Endodermal cell (in vitro differentiated cells): ENCODE data around the gene DNAH5. TPM values are rescaled to one million over a fixed set of nuclear protein-coding genes. Genes with fewer than 3 reads are reported as not detected.

ENCODE experiments used
- DNase-seq: peaks from one replicate; pipeline ENCODE4 v3.0.0-alpha.2; 2017
- H3K27ac ChIP-seq: 2 replicates; pipeline ENCODE4 v1.5.1; 2013; ENCODE audit warnings: mild to moderate bottlenecking, low read depth, low read length, moderate library complexity
- H3K27me3 ChIP-seq: 2 replicates; pipeline ENCODE4 v1.6.1; 2013; ENCODE audit warnings: mild to moderate bottlenecking, low read length, moderate library complexity; ENCODE audit not compliant: insufficient read depth, control insufficient read depth, poor library complexity, severe bottlenecking
- H3K36me3 ChIP-seq: 2 replicates; pipeline ENCODE4 v1.7.0; 2013; ENCODE audit warnings: mild to moderate bottlenecking, low read length, moderate library complexity; ENCODE audit not compliant: control insufficient read depth, insufficient read depth
- H3K4me1 ChIP-seq: one replicate; pipeline ENCODE4 v1.7.0; 2013; ENCODE audit warnings: low read length; ENCODE audit not compliant: control insufficient read depth, insufficient read depth
- H3K4me3 ChIP-seq: 2 replicates; pipeline ENCODE4 v1.5.1; 2013; ENCODE audit warnings: mild to moderate bottlenecking, low read length, moderate library complexity
- H3K9ac ChIP-seq: 2 replicates; pipeline ENCODE4 v1.6.1; 2013; ENCODE audit warnings: mild to moderate bottlenecking, low read length, moderate library complexity; ENCODE audit not compliant: poor library complexity, severe bottlenecking; ENCODE audit errors: extremely low read depth
- H3K9me3 ChIP-seq: 2 replicates; pipeline ENCODE4 v1.6.1; 2013; ENCODE audit warnings: mild to moderate bottlenecking, low read length, moderate library complexity; ENCODE audit not compliant: control insufficient read depth
- H3K27ac Mint-ChIP-seq: 2 replicates; pipeline ENCODE4 v1.8.0; 2020; ENCODE audit warnings: mixed read lengths
- H3K27me3 Mint-ChIP-seq: 2 replicates; pipeline ENCODE4 v1.8.0; 2021; ENCODE audit warnings: mild to moderate bottlenecking, mixed read lengths; ENCODE audit not compliant: insufficient read depth
- H3K36me3 Mint-ChIP-seq: 2 replicates; pipeline ENCODE4 v1.8.0; 2020; ENCODE audit warnings: low read depth, mixed read lengths
- H3K4me1 Mint-ChIP-seq: 2 replicates; pipeline ENCODE4 v1.8.0; 2020; ENCODE audit warnings: mixed read lengths
- H3K4me3 Mint-ChIP-seq: 2 replicates; pipeline ENCODE4 v1.8.0; 2020; ENCODE audit warnings: mild to moderate bottlenecking, moderate library complexity, mixed read lengths
- H3K9me3 Mint-ChIP-seq: 2 replicates; pipeline ENCODE4 v1.8.0; 2020; ENCODE audit warnings: mild to moderate bottlenecking, mixed read lengths
- CTCF ChIP-seq: fragments of 200-600 bp; sonication (generic); conservative IDR thresholded peaks from 2 replicates; pipeline ENCODE4 v1.5.0; 2021; ENCODE audit warnings: antibody characterized with exemption, mild to moderate bottlenecking
- WGBS, 2 experiments: methylation state at CpG; one replicate each; pipeline versions ENCODE4 v1.1.5 to v1.1.7; 2013; ENCODE audit warnings: missing lambda C conversion rate in 2 of 2, mixed read lengths in 1 of 2; ENCODE audit not compliant: insufficient coverage in 1 of 2, insufficient read length in 1 of 2; 5-methylcytosine and 5-hydroxymethylcytosine counted together
- total RNA-seq, 2 donors: library from RNA; stranded (reverse); fragmentation: NEBNext Ultra II Directional in 1 of 2; extraction: Animal tissue kit (Norgen Biotek cat#: 25700) in 1 of 2; gene quantifications; 2 replicates in 1 of 2; 3 replicates in 1 of 2; pipeline ENCODE4 v1.2.1, GENCODE V29; 2021

DNAH5 gene
- total RNA-seq, 2 donors from 2014 or later, result 0.84 to 1.8 TPM

GRCh38 chr5:13735691-13736090 is 208.8 kb downstream of the DNAH5 start:
- H3K27me3 Mint-ChIP-seq, result no peaks in the 10 kb centered on the region

GRCh38 chr5:13731121-13731628 is 213.3 kb downstream of the DNAH5 start:
- no peak overlapping the region for H3K9ac ChIP-seq
- H3K9me3 ChIP-seq, result no peaks in the 10 kb centered on the region
- H3K27ac ChIP-seq, result no peak overlapping the region
- Mint-ChIP-seq H3K36me3 (no peaks in the 10 kb centered on the region), H3K4me1 (no peaks in the 10 kb centered on the region), H3K27ac (no peak overlapping the region), H3K9me3 (no peaks in the 10 kb centered on the region), H3K27me3 (no peaks in the 10 kb centered on the region), H3K4me3 (no peak overlapping the region)
- H3K4me1 ChIP-seq, result no peaks in the 10 kb centered on the region
- TF ChIP-seq CTCF, result no peak
- H3K4me3 ChIP-seq, result no peak overlapping the region
- no peaks in the 10 kb centered on the region for H3K36me3 ChIP-seq
- WGBS, 2 experiments, result 86 to 88% methylated on average over 5 to 6 of the region's 6 CpGs
- no peaks in the 10 kb centered on the region for H3K27me3 ChIP-seq
- DNase-seq, result no peak

More at GRCh38 chr5:13735691-13736090, 208.8 kb downstream of the DNAH5 start:
- no peaks in the 10 kb centered on the region for H3K4me1 ChIP-seq
- WGBS, 2 experiments, result 87 to 93% methylated on average over 6 to 10 of the region's 11 CpGs
- H3K4me1 Mint-ChIP-seq, result no peaks in the 10 kb centered on the region
- no peaks in the 10 kb centered on the region for H3K9me3 ChIP-seq
- H3K36me3 Mint-ChIP-seq, result no peaks in the 10 kb centered on the region
- no peak overlapping the region for H3K27ac Mint-ChIP-seq
- DNase-seq, result no peak
- no peak for TF ChIP-seq CTCF
- H3K4me3 ChIP-seq, result no peak overlapping the region
- H3K9ac ChIP-seq, result no peak overlapping the region
- H3K36me3 ChIP-seq, result no peaks in the 10 kb centered on the region
- no peak overlapping the region for H3K4me3 Mint-ChIP-seq
- no peaks in the 10 kb centered on the region for H3K9me3 Mint-ChIP-seq
- no peak overlapping the region for H3K27ac ChIP-seq
- H3K27me3 ChIP-seq, result no peaks in the 10 kb centered on the region

- 83 to 100% methylated on average over 2 of the region's 2 CpGs for WGBS, 2 experiments
- Mint-ChIP-seq H3K9me3 (peaks cover 5% of the 10 kb centered on the region), H3K27ac (no peak overlapping the region), H3K36me3 (no peaks in the 10 kb centered on the region), H3K4me3 (no peak overlapping the region), H3K4me1 (peaks cover 1% of the 10 kb centered on the region), H3K27me3 (peaks cover 5% of the 10 kb centered on the region)
- no peak for TF ChIP-seq CTCF
- H3K36me3 ChIP-seq, result no peaks in the 10 kb centered on the region
- DNase-seq, result no peak
- no peaks in the 10 kb centered on the region for H3K4me1 ChIP-seq
- no peak overlapping the region for H3K4me3 ChIP-seq
- H3K9me3 ChIP-seq, result no peaks in the 10 kb centered on the region
- H3K27me3 ChIP-seq, result no peaks in the 10 kb centered on the region
- H3K27ac ChIP-seq, result no peak overlapping the region
- no peak overlapping the region for H3K9ac ChIP-seq
These were observed 235.6 kb downstream of the DNAH5 start for GRCh38 chr5:13708906-13709305.
